ENCODE data around the gene MB. TPM values are rescaled to one million over a fixed set of nuclear protein-coding genes. Genes with fewer than 3 reads are reported as not detected.
A peak's percentile ranks its signal among the peaks of the same experiment; 100 is the strongest.

The MB gene
- total and polyA plus RNA-seq, 9 of the 15 experiments (the other 6 are each of a cell fraction or from before 2014, with no cell fraction given) = not detected

GRCh38 chr22:35611891-35612576 is 5.1 kb downstream of the MB start:
- WGBS (ENCODE audit: insufficient coverage, low coverage, missing lambda C conversion rate) = 12% methylated on average over 7 of the region's 8 CpGs
- no peaks in the 10 kb centered on the region for H3K36me3 ChIP-seq (ENCODE audit: control insufficient read depth, insufficient read depth, low read length)
- DNase-seq (ENCODE audit: extremely low read depth in 1 of 4, low spot score in 3 of 4) = no peak
- intact Hi-C loops (cut with micrococcal nuclease) = no loop called here
- POLR2A ChIA-PET = interaction anchor here (1.0 kb wide), 1 partner anchor 175 kb away, joined by 3 read pairs; no protein-coding TSS in a partner anchor
- no peaks in the 10 kb centered on the region for H3K9me3 ChIP-seq (replicated peaks; ENCODE audit: control insufficient read depth, insufficient read depth, low read depth, low read length)
- no peaks in the 10 kb centered on the region for H4K20me1 ChIP-seq (replicated peaks; ENCODE audit: control insufficient read depth, insufficient read depth, low read length)
- no peak overlapping the region for H3K27ac ChIP-seq (ENCODE audit: extremely low read depth, low read depth, low read length)
- H2AFZ ChIP-seq (ENCODE audit: low read depth, low read length) = no peak overlapping the region
- no peak for ATAC-seq
- H3K4me1 ChIP-seq (replicated peaks in 1 of 2; ENCODE audit: control insufficient read depth in 2 of 2, insufficient read depth in 2 of 2, low read length in 2 of 2) = peaks cover 0 to 7% of the 10 kb centered on the region in 2 experiments; a peak in 3 of 5 replicates
- no peak overlapping the region for H3K4me3 ChIP-seq
- peaks cover 0 to 22% of the 10 kb centered on the region in 2 experiments; a peak in 2 of 5 replicates for H3K27me3 ChIP-seq (ENCODE audit: control insufficient read depth in 2 of 2, insufficient read depth in 2 of 2, low read length in 2 of 2)
- no TSS peak for BruUV-seq (replicated peaks)
- CTCF ChIA-PET (ENCODE audit: low intra/inter-chr PET ratio) = no interaction called here
- no peak overlapping the region for H3K4me2 ChIP-seq (ENCODE audit: insufficient read depth, low read length)
- no peaks in the 10 kb centered on the region for H3K79me2 ChIP-seq (ENCODE audit: control insufficient read depth, insufficient read depth, low read length)
- FAIRE-seq = no peak
- H3K9me1 ChIP-seq (ENCODE audit: control insufficient read depth, insufficient read depth, low read length) = no peaks in the 10 kb centered on the region
- in situ Hi-C loops (cut with MboI) = loop anchor here (10.0 kb wide), 1 partner anchor 513 kb away; no protein-coding TSS in a partner anchor
- no peak overlapping the region for H3K9ac ChIP-seq (ENCODE audit: insufficient read depth in 1 of 2, low read depth in 2 of 2, low read length in 2 of 2)
- TF ChIP-seq CEBPG (CRISPR knock-in tag; IDR thresholded peaks at IDR 0.05) (no peak), CEBPG (tag; conservative IDR thresholded peaks at IDR 0.05 in 1 of 2, IDR thresholded peaks at IDR 0.05 in 1 of 2) (peak; percentile 35 to 53; a peak in 3 of 4 replicates), DACH1 (IDR thresholded peaks at IDR 0.05; ENCODE audit: partially characterized antibody) (no peak)

GRCh38 chr22:35611200-35611890 is 5.8 kb downstream of the MB start:
- Histone ChIP-seq H3K4me2 (ENCODE audit: insufficient read depth, low read length) (no peak overlapping the region), H4K20me1 (replicated peaks; ENCODE audit: control insufficient read depth, insufficient read depth, low read length) (no peaks in the 10 kb centered on the region), H3K36me3 (ENCODE audit: control insufficient read depth, insufficient read depth, low read length) (no peaks in the 10 kb centered on the region), H2AFZ (ENCODE audit: low read depth, low read length) (no peak overlapping the region), H3K79me2 (ENCODE audit: control insufficient read depth, insufficient read depth, low read length) (no peaks in the 10 kb centered on the region), H3K9me1 (ENCODE audit: control insufficient read depth, insufficient read depth, low read length) (no peaks in the 10 kb centered on the region), H3K27me3 (ENCODE audit: control insufficient read depth in 2 of 2, insufficient read depth in 2 of 2, low read length in 2 of 2) (peaks cover 2 to 26% of the 10 kb centered on the region in 2 experiments; a peak in 3 of 5 replicates), H3K9ac (ENCODE audit: insufficient read depth in 1 of 2, low read depth in 2 of 2, low read length in 2 of 2) (no peak overlapping the region), H3K4me3 (no peak overlapping the region), H3K9me3 (replicated peaks; ENCODE audit: control insufficient read depth, insufficient read depth, low read depth, low read length) (no peaks in the 10 kb centered on the region), H3K27ac (ENCODE audit: extremely low read depth, low read depth, low read length) (no peak overlapping the region), H3K4me1 (replicated peaks in 1 of 2; ENCODE audit: control insufficient read depth in 2 of 2, insufficient read depth in 2 of 2, low read length in 2 of 2) (peaks cover 0 to 7% of the 10 kb centered on the region in 2 experiments; a peak in 3 of 5 replicates)
- no TSS peak for BruUV-seq (replicated peaks)
- ChIA-PET CTCF (ENCODE audit: low intra/inter-chr PET ratio) (no interaction called here), POLR2A (interaction anchor here (0.8 to 1.0 kb wide), 2 partner anchors 9 to 174 kb away, joined by 3 read pairs; no protein-coding TSS in a partner anchor)
- FAIRE-seq = no peak
- DNase-seq (ENCODE audit: extremely low read depth in 1 of 4, low spot score in 3 of 4) = no peak
- WGBS (ENCODE audit: insufficient coverage, low coverage, missing lambda C conversion rate) = 18% methylated on average over 5 of the region's 6 CpGs
- intact Hi-C loops (cut with micrococcal nuclease) (no loop called here), in situ Hi-C loops (cut with MboI) (loop anchor here (10.0 kb wide), 1 partner anchor 513 kb away; no protein-coding TSS in a partner anchor)
- ATAC-seq = no peak
- TF ChIP-seq BCOR (IDR thresholded peaks at IDR 0.05) (peak; percentile 79), CBX2 (IDR thresholded peaks at IDR 0.05; ENCODE audit: insufficient read depth, low read length, poor library complexity, severe bottlenecking) (no peak), TAF15 (IDR thresholded peaks at IDR 0.05; ENCODE audit: low read depth, low read length) (no peak), RBBP5 (IDR thresholded peaks at IDR 0.05; ENCODE audit: borderline replicate concordance, insufficient read depth, low read length, poor library complexity, severe bottlenecking) (no peak), PTBP1 (IDR thresholded peaks at IDR 0.05; ENCODE audit: low read depth, low read length) (0 out of 2 replicates have a peak, but pooled peaks have one; percentile 47), ZFP36 (IDR thresholded peaks at IDR 0.05; ENCODE audit: low read depth, low read length, partially characterized antibody) (peak; percentile 30), RBM25 (IDR thresholded peaks at IDR 0.05; ENCODE audit: low read depth, low read length, severe bottlenecking) (peak; percentile 77), HDAC8 (tag; IDR thresholded peaks at IDR 0.05) (no peak), CREM (IDR thresholded peaks at IDR 0.05; ENCODE audit: low read depth) (no peak), CHD4 (IDR thresholded peaks at IDR 0.05; ENCODE audit: insufficient read depth, insufficient replicate concordance, low read depth, low read length, poor library complexity, severe bottlenecking) (peak; percentile 37)
